Measurements from ENCODE around the gene PPP2R3B. TPM values are rescaled to one million over a fixed set of nuclear protein-coding genes. Genes with fewer than 3 reads are reported as not detected.
"Not testable (repeated sequence)": the region's sequence is repeated elsewhere in the genome, so short reads cannot be mapped to it uniquely, and the experiment has no call there.

Gene PPP2R3B
- total RNA-seq, 1 donor from 2014 or later, result 65.2 TPM

DNA sequence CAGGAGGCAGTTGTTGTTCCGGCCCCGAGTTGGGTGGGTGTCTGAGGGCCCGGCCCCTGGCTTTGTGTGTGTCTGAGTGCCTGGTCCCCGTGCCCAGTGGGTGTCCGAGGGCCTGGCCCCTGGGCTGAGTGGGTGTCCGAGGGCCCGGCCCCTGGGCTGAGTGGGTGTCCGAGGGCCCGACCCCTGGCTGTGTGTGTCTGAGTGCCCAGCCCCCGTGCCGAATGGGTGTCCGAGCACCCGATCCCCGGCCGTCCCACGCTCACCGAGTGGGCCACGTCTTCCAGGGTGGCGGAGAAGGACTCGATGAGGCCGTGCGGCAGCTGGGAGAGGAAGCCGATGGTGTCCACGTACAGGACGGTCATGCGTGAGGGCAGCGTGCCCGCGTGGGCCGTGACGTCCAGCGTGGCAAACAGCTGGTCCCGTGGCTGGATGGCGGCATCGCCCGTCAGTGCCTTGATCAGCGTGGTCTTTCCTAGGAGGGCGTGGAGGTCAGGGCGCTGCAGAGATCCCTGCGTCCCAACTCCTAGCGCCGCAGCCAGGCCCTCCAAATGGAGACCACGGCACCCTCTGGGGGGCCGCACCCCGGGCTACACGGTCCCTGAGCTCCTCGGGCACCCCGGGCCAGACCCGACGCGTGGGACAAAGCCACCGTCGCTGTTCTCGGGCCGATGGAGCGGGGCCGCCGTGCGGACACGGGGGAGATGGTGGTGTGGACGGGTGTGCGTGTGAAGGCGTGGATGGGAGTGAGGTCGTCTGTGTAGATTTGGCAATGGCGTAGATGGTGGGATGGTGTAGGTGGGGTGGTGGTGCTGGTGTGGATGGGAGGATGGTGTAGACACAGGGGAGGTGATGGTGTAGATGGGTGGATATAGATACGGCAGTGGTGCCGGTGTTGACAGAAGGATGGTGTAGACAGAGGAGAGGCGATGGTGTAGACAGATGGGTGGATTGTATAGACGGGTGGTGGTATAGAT is 75.3 kb downstream of the PPP2R3B start:
- no peak overlapping the region for H3K27ac Mint-ChIP-seq
- DNase-seq (ENCODE audit: low spot score in 2 of 2, unreplicated experiment in 2 of 2), result no peak
- peaks cover 38% of the 10 kb centered on the region for H3K36me3 Mint-ChIP-seq
- no peaks in the 10 kb centered on the region for H3K9me3 Mint-ChIP-seq
- no peak overlapping the region for H3K4me3 Mint-ChIP-seq
- no peak for TF ChIP-seq CTCF (IDR thresholded peaks at IDR 0.05; ENCODE audit: unreplicated experiment)
- no peaks in the 10 kb centered on the region for H3K27me3 Mint-ChIP-seq (ENCODE audit: low read depth)
- no peaks in the 10 kb centered on the region for H3K4me1 Mint-ChIP-seq

DNA sequence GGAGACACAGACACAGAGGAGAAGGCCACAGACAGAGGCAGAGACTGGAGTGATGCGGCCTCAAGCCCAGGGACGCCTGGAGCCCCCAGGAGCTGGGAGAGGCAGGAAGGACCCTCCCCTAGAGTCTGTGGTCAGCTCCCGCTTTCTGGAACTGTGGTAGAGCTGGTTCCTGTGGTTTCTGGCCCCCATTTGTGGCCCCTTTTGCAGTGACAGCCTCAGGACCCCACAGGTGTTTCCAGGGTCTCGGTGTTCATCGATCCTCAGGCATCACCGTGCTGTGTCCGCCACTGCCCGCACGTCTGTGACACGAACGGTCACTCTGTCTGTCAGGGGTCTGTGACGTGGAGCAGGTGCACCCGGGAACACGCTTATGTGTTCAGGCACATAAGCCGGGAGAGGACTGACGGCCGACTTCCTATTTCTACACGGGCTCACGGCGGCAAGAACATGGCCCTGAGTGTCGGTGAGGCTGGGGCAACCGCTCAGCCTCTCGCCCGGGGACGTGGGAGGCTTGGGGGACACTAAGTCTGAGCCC is 76.0 kb downstream of the PPP2R3B start:
- Mint-ChIP-seq H3K9me3 (no peaks in the 10 kb centered on the region), H3K36me3 (peaks cover 41% of the 10 kb centered on the region), H3K27me3 (ENCODE audit: low read depth) (no peaks in the 10 kb centered on the region), H3K4me1 (no peaks in the 10 kb centered on the region), H3K4me3 (no peak overlapping the region), H3K27ac (no peak overlapping the region)
- no peak for TF ChIP-seq CTCF (IDR thresholded peaks at IDR 0.05; ENCODE audit: unreplicated experiment)
- no peak for DNase-seq (ENCODE audit: low spot score in 2 of 2, unreplicated experiment in 2 of 2)

DNA sequence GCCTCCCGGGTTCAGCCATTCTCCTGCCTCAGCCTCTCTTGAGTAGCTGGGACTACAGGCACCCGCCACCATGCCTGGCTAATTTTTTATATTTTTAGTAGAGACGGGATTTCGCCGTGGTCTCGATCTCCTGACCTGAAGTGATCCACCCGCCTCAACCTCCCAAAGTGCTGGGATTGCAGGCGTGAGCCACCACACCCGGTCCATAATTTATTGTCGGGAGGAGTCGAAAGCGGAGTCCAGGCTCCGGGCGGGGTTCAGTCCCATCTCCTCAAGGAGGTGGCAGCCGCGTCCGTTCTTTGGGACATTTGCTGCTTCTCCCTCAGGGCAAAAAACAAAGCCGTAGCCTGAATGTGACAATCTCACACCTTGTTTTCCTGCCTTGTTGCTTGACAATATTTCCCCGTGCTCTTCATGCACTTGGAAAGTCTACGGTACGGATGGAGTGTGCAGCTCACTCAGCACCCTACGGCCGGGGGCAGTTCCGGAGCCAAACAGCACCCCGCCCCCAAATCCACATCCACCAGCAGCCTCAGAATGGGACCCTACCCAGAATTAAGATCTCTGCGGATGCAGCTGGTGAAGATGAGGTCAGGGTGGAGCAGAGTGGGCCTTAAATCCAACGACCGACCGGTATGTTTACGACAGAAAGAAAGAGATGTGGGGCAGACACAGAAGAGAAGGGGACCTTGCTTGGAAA is 77.7 kb downstream of the PPP2R3B start:
- Mint-ChIP-seq H3K4me1 (no peaks in the 10 kb centered on the region), H3K9me3 (no peaks in the 10 kb centered on the region), H3K27ac (no peak overlapping the region), H3K4me3 (no peak overlapping the region), H3K27me3 (ENCODE audit: low read depth) (no peaks in the 10 kb centered on the region), H3K36me3 (peaks cover 52% of the 10 kb centered on the region)
- no peak for DNase-seq (ENCODE audit: low spot score in 2 of 2, unreplicated experiment in 2 of 2)
- TF ChIP-seq CTCF (IDR thresholded peaks at IDR 0.05; ENCODE audit: unreplicated experiment), result no peak

DNA sequence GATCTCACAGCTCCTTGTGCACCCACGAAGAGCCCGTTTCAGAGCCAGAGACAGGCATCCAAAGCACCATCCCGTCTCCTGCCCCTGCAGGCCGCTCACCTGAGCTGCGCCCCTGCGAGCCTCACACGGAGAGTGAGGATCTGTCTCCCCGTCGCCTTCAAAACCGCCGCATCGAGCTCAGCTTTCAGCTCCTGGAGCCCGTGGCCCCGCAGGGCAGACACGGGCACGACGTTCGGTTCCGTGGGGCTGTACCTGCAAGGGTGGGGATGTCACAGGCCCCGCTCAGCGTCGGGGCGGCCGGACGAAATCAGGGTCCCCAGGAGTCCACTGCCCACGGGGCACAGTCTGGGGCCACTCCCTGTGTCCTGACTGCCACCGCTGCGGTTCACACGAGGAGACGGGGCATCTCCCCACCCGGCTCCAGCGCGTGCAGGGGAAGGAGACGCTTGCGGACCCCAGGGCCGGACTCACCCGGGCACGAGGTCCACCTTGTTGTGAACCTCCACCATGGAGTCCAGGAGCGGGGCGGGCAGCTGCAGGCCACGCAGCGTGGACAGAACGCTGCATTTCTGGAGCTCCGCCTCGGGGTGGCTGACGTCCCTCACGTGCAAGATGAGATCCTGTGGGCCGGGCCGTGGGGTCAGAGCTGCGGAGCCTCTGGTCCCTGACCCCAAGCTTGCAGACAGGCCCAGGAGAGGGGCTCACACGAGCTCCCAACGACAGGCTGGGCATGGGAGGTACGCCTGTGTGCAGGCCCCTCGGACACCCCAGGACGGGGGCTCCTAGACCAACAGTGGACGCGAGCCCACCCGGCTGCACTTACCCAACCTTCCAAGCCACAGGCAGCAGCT is 79.2 kb downstream of the PPP2R3B start:
- no peak overlapping the region for H3K4me3 Mint-ChIP-seq
- no peaks in the 10 kb centered on the region for H3K27me3 Mint-ChIP-seq (ENCODE audit: low read depth)
- TF ChIP-seq CTCF (IDR thresholded peaks at IDR 0.05; ENCODE audit: unreplicated experiment), result no peak
- H3K9me3 Mint-ChIP-seq, result peaks cover 5% of the 10 kb centered on the region
- no peak overlapping the region for H3K27ac Mint-ChIP-seq
- no peak for DNase-seq (ENCODE audit: low spot score in 2 of 2, unreplicated experiment in 2 of 2)
- peaks cover 51% of the 10 kb centered on the region for H3K36me3 Mint-ChIP-seq
- H3K4me1 Mint-ChIP-seq, result no peaks in the 10 kb centered on the region

- not testable (repeated sequence) for H3K4me1 Mint-ChIP-seq; DNase-seq (ENCODE audit: low spot score in 2 of 2, unreplicated experiment in 2 of 2); H3K27me3 Mint-ChIP-seq (ENCODE audit: low read depth); H3K4me3 Mint-ChIP-seq; H3K27ac Mint-ChIP-seq; H3K9me3 Mint-ChIP-seq
- peaks cover 53% of the 10 kb centered on the region for H3K36me3 Mint-ChIP-seq
Observed at GRCh38 chrX:306614-307251, 80.0 kb downstream of the PPP2R3B start.

DNA sequence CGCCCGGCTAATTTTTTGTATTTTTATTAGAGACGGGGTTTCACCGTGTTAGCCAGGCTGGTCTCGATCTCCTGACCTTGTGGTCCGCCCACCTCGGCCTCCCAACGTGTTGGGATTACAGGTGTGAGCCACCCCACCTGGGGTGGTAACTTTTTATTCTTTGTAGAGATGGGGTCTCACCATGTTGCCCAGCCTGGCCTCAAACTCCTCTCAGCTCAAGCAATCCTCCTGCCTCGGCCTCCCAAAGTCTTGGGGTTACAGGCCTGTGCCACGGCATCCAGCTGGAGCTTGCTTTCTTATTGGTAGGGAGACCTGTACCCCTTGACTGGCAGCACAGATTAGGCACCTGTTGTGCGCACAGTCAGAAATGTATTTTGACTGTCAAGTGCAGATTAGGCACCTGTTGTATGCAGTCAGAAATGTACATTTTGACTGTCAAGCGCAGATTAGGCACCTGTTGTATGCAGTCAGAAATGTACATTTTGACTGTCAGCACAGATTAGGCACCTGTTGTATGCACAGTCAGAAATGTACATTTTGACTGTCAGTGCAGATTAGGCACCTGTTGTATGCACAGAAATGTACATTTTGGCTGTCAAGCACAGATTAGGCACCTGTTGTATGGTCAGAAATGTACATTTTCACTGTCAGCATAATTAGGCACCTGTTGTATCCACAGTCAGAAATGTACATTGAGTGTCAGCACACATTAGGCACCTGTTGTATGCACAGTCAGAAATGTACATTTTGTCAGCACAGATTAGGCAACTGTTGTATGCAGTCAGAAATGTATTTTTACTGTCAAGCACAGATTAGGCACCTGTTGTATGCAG is 80.7 kb downstream of the PPP2R3B start:
- not testable (repeated sequence) for H3K27me3 Mint-ChIP-seq (ENCODE audit: low read depth); H3K27ac Mint-ChIP-seq; H3K4me3 Mint-ChIP-seq; H3K4me1 Mint-ChIP-seq; DNase-seq (ENCODE audit: low spot score in 2 of 2, unreplicated experiment in 2 of 2); H3K9me3 Mint-ChIP-seq
- peaks cover 56% of the 10 kb centered on the region for H3K36me3 Mint-ChIP-seq
